Left cardiac atrium (tissue), 4 donors: ENCODE measurements around the gene CD2. TPM values are rescaled to one million over a fixed set of nuclear protein-coding genes. Genes with fewer than 3 reads are reported as not detected.

Source experiments
- ATAC-seq, 2 donors: fragments of 200-7000 bp; cut with Tn5 transposase; one replicate each; pipeline ENCODE4 v1.9.1; 2020; ENCODE audit warnings: mild to moderate bottlenecking in 2 of 2, moderate library complexity in 2 of 2
- DNase-seq: peaks from one replicate; pipeline ENCODE4 v3.0.0-alpha.2; 2020
- intact Hi-C, 2 donors: fragments of 100-400 bp; cut with DNase I; formaldehyde crosslinking; loops; one replicate each; pipeline versions ENCODE4 v1.14.1 to v1.15.1; 2022 to 2023
- total RNA-seq, 2 donors: library from RNA; stranded (reverse); fragmentation: NEBNext Ultra II Directional; extraction: Animal tissue kit (Norgen Biotek cat#: 25700); gene quantifications; one replicate each; pipeline ENCODE4 v1.2.1, GENCODE V29; 2021
- donor health status: DM: no; HTN: yes; CAD: no.
- donor health status: DM: no; HTN: yes; CAD: no; lungs with severe emphysema.
- donor health status: DM: yes; HTN: yes; CAD: no.
- donor health status: Dilated cardiomyopathy.

The CD2 gene
- total RNA-seq, 2 donors from 2014 or later, result 1.4 to 3.5 TPM

DNA sequence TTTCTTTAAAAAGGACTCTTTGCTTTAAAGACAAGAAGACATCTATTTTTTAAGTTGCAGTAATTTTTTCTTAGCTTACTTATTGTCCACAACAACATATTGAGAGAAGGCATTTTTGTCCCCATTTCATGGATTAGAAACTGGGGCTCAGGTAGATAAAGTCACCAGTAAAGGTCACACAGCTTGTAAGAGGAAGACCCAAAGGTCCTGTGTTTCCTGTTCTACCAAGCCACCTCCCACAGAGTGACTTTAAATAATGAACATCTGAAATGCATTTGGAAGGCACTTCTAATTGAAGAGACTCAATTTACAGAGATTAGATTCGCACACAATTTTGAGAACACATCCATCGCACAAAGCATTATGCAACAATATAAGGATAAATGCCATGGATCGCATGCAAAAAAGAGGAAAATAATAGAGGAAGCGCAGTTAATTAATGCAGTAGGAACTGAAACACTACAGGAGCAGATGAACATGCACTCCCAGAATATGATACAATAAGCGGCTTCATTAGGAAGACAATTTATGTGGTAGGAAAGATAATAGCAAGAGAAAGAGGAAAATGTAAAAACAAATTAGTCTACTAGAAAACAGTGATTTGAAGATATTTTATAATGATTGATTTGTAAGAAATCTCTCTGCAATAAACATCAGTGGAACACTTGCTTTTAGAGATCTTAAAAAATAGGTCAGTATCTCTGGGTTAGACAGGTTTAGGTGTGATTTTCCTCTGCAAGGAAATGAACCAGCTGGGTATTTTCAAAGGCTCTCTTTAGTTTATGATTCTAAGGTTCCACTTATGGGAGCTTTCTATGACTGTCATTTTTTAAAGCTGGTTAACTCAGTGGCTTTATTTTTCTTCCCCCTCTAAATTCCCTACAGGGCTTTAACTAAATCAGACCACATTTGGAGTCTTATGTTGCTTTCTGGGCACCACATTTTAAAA lies 27.1 kb upstream of the CD2 start:
- DNase-seq (no peak), ATAC-seq (no peak)
- intact Hi-C loops, result no loop called here

DNA sequence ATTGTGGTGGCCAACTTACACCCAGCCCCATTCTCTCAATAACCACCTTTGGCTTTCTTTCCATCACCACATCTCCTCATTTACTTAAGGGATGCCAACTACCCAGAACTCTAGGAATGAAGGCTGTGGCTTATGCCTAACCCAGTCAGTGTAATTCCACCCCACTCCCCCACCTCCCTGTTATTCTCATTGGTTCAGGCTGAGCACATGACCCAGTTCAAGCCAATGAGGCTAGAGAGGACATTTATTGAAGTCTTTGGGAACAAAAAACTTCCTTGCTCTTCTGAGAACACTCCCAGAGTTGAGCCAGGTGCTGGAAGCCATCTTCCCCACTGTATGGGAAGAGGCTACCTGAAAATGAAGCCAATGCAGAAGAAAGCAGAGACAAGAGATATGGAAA lies 22.8 kb upstream of the CD2 start:
- no peak for DNase-seq
- no peak for ATAC-seq
- intact Hi-C loops, result loop anchor here in 1 of 2 donors (5.0 kb wide), 1 partner anchor 316 kb away; no protein-coding TSS in a partner anchor

DNA sequence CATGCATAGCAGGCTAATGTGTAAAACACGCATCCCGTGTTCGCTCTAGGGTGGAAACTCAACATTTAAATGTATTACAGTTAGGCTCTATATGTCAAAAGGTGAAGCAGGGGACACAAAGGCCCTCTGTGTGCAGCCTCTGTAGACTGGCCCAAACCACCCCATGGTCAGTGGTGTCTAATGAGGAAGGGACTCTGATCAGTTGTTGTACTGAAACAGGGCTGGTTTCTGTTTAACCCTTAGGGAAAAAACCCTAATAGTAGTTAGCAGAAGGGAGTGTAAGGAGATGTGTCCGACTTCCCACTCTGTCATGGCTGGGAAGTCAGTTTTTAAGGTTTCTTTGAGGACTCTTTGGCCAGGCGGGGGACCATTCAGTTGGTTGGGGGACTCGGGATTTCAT lies 21.5 kb upstream of the CD2 start:
- intact Hi-C loops, result loop anchor here in 1 of 2 donors (5.0 kb wide), 1 partner anchor 315 kb away; no protein-coding TSS in a partner anchor
- ATAC-seq (no peak), DNase-seq (no peak)

DNA sequence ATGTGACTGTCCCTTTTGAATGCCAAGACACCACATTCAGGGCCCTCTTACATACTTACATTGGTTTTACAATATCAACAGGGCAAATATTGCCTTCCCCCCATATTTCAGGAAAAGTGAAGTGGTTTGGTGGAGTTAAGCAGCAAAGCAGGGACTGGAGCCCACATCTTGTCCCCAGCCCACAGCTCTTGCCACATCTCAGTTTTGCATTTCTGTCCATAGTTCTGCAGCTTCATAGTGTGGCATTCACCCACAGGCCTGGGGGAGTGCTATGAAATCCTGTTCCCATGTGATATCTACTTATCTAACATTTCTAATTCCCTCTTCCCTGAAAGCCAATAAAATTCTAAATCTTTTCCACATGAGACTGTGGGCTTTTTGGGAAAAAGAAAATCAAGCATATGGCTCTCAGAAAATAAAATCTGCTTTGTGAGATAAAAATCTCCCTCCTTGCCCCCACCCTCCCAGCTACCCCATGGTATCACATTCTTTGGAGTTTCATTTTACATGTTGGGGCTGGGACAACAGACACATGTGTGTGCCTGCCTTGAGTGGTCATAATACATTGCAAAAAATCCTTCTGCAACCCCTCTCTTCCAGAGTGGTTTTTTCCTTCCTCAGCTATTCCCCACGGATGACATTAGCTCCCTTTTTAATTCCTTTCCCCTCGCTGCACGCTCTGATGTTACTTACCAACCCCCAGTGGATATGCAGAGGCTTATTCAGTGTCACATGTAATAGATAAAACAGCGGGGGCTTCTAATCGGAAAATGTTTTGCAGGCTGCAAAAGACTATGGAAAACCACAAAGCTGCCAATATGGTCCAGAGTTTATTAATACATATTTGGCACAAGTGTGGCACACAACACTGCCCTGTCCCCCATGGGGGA lies 20.5 kb upstream of the CD2 start:
- no peak for ATAC-seq
- intact Hi-C loops, result loop anchor here in 1 of 2 donors (5.0 kb wide), 1 partner anchor 314 kb away; no protein-coding TSS in a partner anchor
- no peak for DNase-seq

DNA sequence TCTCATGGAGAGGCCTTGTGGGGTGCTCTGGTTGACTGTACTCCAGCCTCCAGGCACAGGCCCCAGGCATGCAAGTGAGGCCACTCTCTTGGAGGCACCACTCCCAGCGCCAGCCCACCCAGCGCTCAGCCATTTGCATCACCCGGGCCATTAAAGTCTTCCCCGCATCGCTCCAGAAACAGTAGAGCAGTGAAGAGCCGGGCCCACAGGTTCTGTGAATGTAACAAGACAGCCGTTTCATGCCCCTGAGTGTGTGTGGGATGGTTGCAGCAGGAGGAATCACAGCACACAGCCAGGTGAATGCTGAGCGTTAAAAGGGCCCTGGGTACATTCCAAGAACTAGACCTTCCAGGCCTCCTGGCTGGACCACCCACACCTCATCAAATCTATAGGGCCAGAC lies 19.0 kb upstream of the CD2 start:
- ATAC-seq (no peak), DNase-seq (no peak)
- intact Hi-C loops, result no loop called here

DNA sequence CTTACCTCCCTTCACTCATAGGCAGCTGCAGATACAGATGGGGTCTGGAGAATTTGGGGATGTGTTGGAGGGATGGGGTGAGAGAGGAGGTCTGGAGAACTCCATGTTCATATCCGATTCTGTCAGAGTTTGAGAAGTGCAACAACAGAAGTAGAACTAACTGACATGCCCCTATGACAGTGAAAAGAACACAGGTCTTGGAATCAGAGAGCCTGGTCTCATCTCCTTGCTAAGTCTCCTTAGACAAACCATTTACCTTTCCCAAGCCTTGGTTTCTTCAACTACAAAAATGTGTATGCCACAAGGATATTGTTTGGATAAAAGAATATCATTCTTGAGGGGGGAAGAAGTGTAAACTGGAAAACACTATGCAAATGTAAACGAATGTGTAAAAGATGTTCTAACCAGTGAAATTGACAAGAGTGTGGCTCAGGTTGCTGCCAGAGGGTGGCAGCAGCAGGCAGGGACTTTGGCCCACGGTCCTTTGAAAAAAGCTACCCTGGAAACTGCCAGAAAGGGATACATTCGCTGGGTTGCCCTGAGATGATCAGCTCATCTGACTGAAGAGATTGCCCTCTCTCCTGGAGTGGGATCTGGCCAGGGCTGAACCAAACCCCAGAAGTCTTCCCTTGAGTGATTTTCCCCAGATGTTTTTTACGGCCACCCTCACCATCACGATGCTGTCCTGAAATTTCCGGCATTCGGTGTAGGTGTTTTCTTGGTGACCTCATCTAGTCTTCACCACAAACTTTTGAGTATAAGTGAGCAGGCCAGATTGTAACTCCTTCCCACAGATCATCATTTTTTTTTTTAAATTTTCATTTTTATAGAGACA lies 17.0 kb upstream of the CD2 start:
- intact Hi-C loops, result loop anchor here in 1 of 2 donors (2.0 kb wide), 1 partner anchor 318 kb away; no protein-coding TSS in a partner anchor
- DNase-seq (peak; percentile 57), ATAC-seq (peak; percentile 71 to 74)

DNA sequence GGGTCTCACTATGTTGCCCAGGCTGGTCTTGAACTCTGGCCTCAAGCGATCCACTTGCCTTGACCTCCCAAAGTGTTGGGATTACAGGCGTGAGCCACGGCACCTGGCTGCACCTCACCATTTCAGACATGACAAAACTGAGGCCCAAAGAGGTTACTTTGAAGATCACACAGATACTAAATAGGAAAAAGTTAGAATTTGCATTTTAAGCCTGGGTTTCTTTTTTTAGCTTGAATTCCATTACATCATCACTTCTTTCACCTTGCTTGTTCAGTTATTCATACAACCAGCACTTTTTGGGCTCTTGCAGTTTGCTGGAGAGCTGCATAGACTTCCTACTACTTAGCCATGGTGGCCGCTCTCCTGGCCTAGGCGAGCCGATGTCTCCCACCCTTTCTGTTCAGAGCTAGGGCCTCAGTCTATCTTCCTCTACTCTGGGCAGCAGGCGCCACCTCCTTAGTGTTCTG lies 16.3 kb upstream of the CD2 start:
- DNase-seq (no peak), ATAC-seq (no peak)
- intact Hi-C loops, result loop anchor here in 1 of 2 donors (2.0 kb wide), 1 partner anchor 317 kb away; no protein-coding TSS in a partner anchor

DNA sequence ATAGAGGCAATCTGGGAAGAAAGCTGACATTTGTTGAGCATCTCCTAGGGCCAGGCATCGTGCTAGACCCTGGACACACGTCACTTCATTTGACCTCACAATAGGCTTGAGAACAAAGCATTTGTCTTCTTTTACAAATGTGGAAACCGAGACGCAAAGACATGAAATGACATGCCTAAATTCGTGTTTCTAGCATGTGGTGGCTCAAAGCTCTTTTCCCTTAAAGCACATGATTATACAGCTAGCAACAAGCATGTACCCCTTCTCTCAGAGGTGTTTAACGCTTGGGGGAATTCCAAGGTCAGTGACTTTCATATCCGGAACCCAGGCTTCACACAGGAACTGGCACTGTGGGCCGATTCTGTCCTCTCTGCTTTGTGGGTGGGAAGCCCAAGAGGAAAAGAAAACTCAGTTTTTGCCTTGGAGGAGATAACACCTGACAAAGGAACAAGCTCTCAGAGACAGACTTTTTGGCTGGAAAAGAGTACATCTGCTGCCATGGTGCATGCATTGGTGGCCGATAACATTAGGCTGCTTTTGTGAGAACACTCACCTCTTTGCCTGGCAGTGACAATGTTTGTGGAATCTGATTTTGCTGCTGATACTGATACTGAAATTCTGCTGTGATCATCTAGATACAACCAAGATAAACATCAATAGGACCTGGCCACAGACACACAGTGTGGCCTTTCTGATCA lies 15.4 kb upstream of the CD2 start:
- intact Hi-C loops, result no loop called here
- no peak for ATAC-seq

DNA sequence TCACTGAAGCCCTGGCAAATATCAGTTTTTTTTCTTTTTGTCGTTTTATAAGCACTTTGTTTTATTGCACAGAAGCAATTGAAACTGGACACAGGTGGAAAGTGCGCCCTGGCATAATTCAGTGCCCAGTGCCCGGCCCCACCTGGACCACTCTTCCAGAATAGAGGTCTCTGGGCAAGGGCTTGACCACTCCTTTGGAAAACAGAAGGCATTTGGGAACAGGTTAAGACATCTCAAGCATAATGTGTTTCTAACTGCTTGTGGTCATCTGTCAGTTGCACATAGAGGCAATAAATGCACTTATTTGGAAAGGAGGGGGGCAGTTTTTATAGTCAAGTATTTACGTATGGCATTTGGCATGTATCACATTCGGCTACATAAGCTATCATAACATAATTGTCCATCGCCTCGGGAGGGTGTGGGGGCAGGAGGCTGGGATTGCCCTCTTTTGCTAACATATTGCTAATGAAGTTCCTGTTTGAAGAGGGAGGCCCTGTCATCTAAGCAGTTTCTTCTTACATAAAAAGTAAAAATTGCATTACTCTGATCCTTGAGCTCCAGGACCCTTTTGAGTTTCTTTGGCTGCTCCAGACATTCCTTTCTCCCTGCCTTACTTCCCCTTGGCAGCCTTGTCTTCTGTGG lies 14.7 kb upstream of the CD2 start:
- DNase-seq (no peak), ATAC-seq (no peak)
- intact Hi-C loops, result no loop called here

More for the DNA sequence above, 15.4 kb upstream of the CD2 start:
- no peak for DNase-seq

DNA sequence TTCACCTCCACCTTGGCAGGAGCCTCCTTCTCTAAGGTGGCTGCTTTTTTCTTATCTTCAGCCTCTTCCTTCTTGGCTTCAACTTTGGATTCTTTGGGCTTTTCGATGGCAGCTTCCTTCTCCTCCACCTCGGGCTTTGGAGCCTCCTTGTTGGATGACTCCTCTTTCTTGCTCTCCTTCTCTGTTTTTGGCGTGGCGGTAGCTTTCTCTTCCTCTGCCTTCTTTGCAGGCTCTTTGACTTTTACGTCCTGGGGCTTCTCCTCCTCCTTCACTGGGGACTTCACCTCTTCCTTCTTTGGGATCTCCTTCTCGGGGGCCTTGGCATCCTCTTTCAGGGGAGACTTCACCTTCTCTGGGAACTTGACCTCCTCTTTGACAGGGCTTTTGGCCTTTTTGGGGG lies 13.9 kb upstream of the CD2 start:
- DNase-seq (no peak), ATAC-seq (no peak)
- intact Hi-C loops, result no loop called here

DNA sequence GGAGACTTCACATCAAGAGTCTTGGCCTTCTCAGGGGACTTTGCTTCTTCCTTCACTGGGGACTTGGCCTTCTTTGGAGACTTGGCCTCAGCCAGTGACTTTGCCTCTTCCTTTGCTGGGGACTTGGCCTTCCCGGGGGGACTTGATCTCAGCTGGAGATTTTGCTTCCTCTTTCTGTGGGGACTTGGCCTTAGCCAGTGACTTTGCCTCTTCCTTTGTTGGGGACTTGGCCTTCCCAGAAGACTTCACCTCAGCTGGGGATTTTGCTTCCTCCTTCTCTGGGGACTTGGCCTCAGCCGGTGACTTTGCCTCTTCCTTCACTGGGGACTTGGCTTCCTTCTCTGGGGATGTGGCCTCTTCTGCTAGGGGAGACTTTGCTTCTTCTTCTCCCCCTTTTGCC lies 13.5 kb upstream of the CD2 start:
- intact Hi-C loops, result no loop called here
- DNase-seq (no peak), ATAC-seq (no peak)

DNA sequence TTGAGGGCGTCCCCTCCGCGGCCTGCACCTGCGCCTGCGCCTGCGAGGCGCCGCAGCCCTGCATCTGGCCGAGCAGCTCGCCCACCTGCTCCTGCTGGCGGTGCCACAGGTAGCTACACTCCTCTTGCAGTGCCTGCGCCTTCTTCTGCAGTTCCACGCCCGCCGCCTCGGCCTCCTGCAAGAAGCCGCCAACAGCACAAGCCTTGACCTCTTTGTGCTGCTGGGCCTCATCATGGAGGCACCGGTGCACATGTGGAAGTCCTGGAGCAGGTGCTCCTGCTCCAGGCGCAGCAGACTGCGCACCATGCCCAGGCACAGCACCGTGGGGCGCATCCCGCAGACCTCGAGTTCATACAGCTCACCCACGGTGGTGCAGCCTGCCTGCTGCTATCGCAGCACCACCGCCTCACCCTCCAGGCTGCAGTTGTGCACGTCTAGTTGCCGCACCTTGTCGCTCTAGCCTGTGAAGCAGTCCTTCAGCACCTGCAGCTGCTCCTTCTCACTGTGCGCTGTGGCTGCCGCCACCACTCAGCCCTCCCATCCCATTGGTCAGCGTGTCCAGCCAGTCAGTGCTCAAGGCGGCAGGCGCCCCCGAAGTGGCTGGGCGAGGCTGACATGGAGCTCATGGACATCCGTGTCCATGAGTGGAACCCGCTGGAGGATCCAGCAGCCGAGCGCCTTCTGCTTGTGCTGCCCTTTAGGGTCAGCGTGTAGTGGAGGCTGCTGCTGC lies 12.2 kb upstream of the CD2 start:
- no peak for DNase-seq
- no peak for ATAC-seq
- intact Hi-C loops, result no loop called here

DNA sequence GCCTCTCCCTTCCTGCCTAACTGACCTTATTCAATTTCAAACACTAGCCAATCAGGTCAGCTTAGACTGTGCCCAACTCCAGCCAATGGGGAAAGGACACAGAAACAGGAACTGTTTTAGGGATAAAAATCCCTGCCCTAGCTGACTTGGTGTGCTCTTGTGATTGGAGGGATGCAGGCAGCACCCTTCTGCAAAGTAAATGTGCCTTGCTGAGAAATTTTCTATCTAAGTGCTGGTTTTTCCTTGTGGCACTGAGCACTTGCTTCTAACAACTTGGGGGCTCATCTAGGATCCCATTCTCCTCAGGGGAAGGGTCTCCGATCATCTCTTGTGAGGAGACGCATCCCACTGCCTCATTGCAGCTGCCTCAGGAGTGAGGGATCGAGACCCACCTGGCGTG lies 10.7 kb upstream of the CD2 start:
- DNase-seq (no peak), ATAC-seq (no peak)
- intact Hi-C loops, result no loop called here

DNA sequence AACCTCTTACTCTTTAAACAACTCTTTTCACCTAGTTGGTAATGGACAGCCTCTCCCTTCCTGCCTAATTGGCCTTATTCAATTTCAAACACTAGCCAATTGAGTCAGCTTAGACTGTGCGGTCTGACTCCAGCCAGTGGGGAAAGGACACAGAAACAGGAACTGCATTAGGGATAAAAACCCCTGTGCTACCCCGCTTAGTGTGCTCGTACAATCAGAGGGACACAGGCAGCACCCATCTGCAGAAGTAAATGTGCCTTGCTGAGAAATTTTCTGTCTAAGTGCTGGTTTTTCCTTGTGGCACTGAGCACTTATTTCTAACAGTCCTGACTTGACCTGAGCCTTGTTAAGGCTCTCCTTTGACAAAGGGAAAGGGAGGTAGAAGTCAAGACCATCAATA lies 6.0 kb upstream of the CD2 start:
- no peak for DNase-seq
- intact Hi-C loops, result no loop called here
- ATAC-seq, result no peak

DNA sequence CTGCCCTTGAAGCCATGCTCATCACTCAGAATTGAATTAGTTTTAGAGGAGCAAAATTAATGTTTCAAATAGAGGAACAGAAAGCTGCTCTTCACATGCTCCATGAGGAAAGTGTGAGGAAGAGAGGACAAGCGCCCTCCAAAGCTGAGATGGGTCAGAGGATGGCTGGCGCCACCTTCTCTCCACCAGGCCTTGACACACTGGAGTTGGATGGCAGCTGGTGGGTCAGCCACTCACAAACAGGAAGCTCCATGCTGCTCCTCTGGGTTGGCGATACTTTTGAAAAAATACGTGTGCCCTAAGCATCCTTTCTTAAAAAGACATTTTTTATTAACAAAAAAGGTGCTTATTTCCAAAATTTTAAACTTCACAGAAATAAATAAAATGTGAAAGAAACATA lies 3.1 kb upstream of the CD2 start:
- ATAC-seq, result no peak
- intact Hi-C loops, result no loop called here
- DNase-seq, result no peak

DNA sequence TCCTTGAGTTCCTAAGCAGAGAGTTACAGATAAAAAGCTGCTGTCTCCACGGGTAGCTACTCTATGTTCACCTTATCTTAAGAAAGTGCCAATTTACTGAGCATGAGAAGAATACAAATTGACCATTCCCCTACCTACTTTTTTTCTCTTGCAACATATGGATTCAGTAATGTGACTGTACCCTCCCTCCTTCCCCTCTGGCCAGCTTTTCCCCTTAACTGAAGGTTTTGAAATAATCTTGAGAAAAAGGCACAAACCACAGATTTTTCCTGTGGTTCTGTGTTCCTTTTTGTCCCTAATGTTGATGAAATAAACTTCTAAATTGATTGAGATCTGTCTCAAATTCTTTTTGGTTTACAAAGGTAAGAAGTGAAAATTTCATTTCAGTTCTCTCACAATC lies 2.6 kb upstream of the CD2 start:
- ATAC-seq (no peak), DNase-seq (no peak)
- intact Hi-C loops, result no loop called here

DNA sequence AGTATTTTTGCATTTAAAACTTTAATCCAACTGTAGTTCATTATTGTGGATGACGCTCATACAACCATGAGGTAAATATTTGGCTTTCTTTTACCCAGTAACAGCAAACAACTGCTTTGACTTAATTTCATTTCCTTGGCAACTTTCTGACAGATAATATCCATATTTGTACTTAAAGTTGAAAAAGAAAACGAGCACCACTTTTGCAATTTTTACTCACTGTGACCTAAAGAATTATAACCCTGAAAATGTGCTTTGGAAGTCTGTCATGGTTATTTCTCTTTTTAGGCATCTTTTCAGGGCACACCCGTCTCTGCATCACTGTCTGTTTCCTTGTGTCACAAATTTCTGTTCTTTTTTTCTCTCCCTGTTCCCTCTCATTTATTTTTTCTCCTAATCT lies 918 bp upstream of the CD2 start:
- ATAC-seq (no peak), DNase-seq (no peak)
- intact Hi-C loops, result no loop called here
